ENCODE measurements around the gene DAAM1. TPM values are rescaled to one million over a fixed set of nuclear protein-coding genes. Genes with fewer than 3 reads are reported as not detected.

The DAAM1 gene
- total and polyA plus RNA-seq, 7 donors, result 5.7 to 37.1 (median 8.9) TPM

DNA sequence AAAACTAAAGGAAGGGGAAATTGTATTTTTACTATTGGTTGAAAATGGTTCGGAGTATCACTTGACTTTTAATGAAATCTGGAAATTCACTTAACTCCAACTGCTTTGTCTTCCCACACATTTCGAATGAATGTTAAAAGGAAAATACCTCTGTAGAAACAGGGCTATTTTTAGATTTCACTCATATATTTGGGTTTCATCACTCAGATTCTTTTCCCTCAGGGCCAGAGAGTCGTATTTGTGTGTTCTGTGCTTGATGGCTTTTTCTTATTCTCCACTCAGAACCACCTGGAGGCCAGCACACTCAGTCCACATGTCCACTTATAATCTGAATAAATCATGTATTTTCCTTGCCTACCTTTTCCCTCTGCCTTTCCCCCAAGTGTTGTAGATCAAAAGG is 40.0 kb downstream of the DAAM1 start:
- Histone ChIP-seq H3K27me3 (ENCODE audit: insufficient read depth in 3 of 3, low read length in 2 of 3) (no peaks in the 10 kb centered on the region), H3K4me1 (peaks cover 6% of the 10 kb centered on the region), H3K36me3 (ENCODE audit: insufficient read depth in 1 of 2, low read depth in 1 of 2) (no peaks in the 10 kb centered on the region), H3K27ac (no peak overlapping the region), H3K9me3 (no peaks in the 10 kb centered on the region), H3K4me3 (no peak overlapping the region)
- DNase-seq, result no peak
- ATAC-seq, result peak in 1 of 4 donors; percentile 46
- 30 to 41% (median 40%) methylated on average over 3 of the region's 3 CpGs for WGBS, 3 donors
- intact Hi-C loops (cut with DNase I), result no loop called here
- TF ChIP-seq, protein P1, sequence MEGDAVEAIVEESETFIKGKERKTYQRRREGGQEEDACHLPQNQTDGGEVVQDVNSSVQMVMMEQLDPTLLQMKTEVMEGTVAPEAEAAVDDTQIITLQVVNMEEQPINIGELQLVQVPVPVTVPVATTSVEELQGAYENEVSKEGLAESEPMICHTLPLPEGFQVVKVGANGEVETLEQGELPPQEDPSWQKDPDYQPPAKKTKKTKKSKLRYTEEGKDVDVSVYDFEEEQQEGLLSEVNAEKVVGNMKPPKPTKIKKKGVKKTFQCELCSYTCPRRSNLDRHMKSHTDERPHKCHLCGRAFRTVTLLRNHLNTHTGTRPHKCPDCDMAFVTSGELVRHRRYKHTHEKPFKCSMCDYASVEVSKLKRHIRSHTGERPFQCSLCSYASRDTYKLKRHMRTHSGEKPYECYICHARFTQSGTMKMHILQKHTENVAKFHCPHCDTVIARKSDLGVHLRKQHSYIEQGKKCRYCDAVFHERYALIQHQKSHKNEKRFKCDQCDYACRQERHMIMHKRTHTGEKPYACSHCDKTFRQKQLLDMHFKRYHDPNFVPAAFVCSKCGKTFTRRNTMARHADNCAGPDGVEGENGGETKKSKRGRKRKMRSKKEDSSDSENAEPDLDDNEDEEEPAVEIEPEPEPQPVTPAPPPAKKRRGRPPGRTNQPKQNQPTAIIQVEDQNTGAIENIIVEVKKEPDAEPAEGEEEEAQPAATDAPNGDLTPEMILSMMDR (IDR thresholded peaks at IDR 0.05), result no peak

DNA sequence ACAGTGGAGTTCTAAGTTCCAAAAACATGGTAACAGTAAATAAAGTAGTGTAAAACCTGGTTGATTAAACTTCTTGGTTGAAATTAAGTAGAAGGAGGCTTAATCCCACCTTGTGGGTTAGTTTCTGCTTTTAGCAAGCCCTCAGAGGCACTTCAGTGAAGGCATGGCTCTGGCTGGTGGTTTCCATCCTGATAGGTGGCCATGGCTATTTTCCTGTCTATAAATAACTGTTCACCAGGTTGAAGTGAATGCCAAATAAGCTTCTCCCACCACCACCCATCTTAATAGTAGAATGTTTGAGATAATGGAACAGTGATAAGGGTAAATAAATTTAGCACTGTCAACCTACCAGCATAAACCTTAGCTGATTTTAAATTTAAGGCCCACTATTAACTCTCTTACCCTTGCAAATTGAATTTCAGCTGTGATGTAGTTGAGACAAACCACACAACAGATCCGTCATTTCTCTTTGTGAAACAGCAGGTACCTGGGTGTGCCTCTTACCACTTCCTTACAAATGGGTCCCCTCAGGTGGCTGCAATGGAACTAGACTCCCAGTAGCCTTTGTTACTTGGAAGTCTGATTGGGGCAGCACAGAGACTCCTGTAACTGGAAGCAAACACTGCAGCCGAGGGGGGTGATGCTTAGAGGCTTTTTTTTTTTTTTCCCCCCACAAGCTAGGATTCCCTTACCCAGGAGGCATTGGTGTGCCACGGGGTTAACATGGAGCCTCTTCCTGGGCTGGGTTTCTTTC is 41.4 kb downstream of the DAAM1 start:
- no peak for ATAC-seq
- Histone ChIP-seq H3K9me3 (no peaks in the 10 kb centered on the region), H3K27ac (no peak overlapping the region), H3K4me1 (peaks cover 6% of the 10 kb centered on the region), H3K27me3 (ENCODE audit: insufficient read depth in 3 of 3, low read length in 2 of 3) (no peaks in the 10 kb centered on the region), H3K36me3 (ENCODE audit: insufficient read depth in 1 of 2, low read depth in 1 of 2) (no peaks in the 10 kb centered on the region), H3K4me3 (no peak overlapping the region)
- intact Hi-C loops (cut with DNase I), result no loop called here
- 78 to 82% (median 80%) methylated on average over 3 of the region's 3 CpGs for WGBS, 3 donors
- no peak for DNase-seq
- TF ChIP-seq, protein P1 (IDR thresholded peaks at IDR 0.05), result no peak

DNA sequence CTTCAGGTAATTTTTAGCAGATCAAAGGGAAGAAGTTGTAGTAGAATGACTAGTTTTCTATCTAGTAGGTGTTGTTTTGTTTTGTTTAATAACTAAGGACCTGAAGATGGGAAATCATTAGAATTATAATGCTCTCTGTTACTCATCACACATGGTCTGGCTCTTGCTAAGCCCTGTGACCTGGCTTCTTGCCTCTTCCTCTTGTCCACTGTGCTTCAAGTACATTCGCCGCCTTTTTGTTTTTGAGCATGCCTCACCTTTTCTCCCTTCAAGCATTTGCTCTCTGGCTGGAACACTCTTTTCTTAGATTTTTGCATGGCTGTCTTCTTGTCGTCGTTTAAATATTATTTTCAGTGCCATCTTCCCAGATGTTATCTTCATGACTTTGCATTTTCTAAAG is 47.7 kb downstream of the DAAM1 start:
- Histone ChIP-seq H3K4me1 (peaks cover 4% of the 10 kb centered on the region), H3K27ac (no peak overlapping the region), H3K4me3 (no peak overlapping the region), H3K27me3 (ENCODE audit: insufficient read depth in 3 of 3, low read length in 2 of 3) (no peaks in the 10 kb centered on the region), H3K9me3 (no peaks in the 10 kb centered on the region), H3K36me3 (ENCODE audit: insufficient read depth in 1 of 2, low read depth in 1 of 2) (no peaks in the 10 kb centered on the region)
- DNase-seq, result no peak
- 53 to 70% (median 57%) methylated on average over 4 of the region's 4 CpGs for WGBS, 3 donors
- TF ChIP-seq, protein P1 (IDR thresholded peaks at IDR 0.05), result no peak
- intact Hi-C loops (cut with DNase I), result no loop called here
- no peak for ATAC-seq

DNA sequence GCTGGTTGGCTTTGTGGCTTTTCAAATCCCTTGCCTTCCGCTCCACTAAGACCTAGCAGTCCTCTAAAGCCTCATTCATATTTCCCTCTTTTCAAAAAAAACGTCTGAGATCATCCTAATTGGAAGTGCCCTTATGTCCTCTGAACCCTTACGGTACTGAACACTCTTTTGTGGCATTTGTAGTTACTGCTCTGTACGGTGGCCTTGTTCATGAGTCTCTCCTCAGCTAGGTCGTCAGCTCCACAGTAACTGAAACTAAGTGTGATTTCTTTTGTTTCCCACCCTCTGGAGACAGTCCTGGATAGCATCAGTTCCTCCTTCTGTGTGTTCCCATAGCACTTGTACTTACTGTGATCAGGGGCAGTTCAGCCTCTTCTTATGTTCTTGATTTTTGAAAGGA is 49.7 kb downstream of the DAAM1 start:
- no peaks in the 10 kb centered on the region for H3K27me3 ChIP-seq (ENCODE audit: insufficient read depth in 3 of 3, low read length in 2 of 3)
- no peak overlapping the region for H3K4me3 ChIP-seq
- DNase-seq, result no peak
- TF ChIP-seq, protein P1 (IDR thresholded peaks at IDR 0.05), result no peak
- no peaks in the 10 kb centered on the region for H3K36me3 ChIP-seq (ENCODE audit: insufficient read depth in 1 of 2, low read depth in 1 of 2)
- intact Hi-C loops (cut with DNase I), result no loop called here
- peaks cover 4% of the 10 kb centered on the region for H3K4me1 ChIP-seq
- WGBS, 3 donors, result 65 to 68% (median 68%) methylated on average over 5 of the region's 5 CpGs
- no peaks in the 10 kb centered on the region for H3K9me3 ChIP-seq
- ATAC-seq, result no peak
- no peak overlapping the region for H3K27ac ChIP-seq

DNA sequence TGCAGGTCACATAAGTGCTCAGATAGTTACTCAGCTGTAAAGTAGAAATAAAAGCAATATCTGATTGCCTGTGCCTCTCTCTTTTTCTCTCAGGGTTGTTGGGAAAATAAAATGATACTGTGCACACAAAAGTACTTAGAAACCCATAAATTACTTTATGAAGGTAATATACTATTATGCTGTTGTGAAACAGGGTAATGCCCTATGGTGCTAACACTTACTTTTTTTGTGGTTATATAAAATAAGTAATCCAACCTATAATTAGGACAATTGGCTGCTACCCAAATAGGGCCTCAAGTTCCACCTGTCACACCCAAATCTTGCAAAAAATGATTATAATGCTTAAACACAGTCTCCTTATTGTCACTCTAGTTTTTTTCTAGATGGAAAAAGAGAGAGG is 50.6 kb downstream of the DAAM1 start:
- Histone ChIP-seq H3K36me3 (ENCODE audit: insufficient read depth in 1 of 2, low read depth in 1 of 2) (no peaks in the 10 kb centered on the region), H3K4me1 (peaks cover 4% of the 10 kb centered on the region), H3K27me3 (ENCODE audit: insufficient read depth in 3 of 3, low read length in 2 of 3) (no peaks in the 10 kb centered on the region), H3K4me3 (no peak overlapping the region), H3K27ac (no peak overlapping the region), H3K9me3 (no peaks in the 10 kb centered on the region)
- intact Hi-C loops (cut with DNase I), result no loop called here
- TF ChIP-seq, protein P1 (IDR thresholded peaks at IDR 0.05), result no peak
- ATAC-seq, result no peak
- DNase-seq, result no peak
